ENCODE data around the gene PHF2. TPM values are rescaled to one million over a fixed set of nuclear protein-coding genes. Genes with fewer than 3 reads are reported as not detected.

PHF2 gene
- total and polyA plus RNA-seq, 9 of the 15 experiments (the other 6 are each of a cell fraction or from before 2014, with no cell fraction given) = 0.37 to 14.4 (median 8.1) TPM

- POLR2A ChIA-PET = interaction anchor here (0.5 to 0.7 kb wide), 2 partner anchors 147 to 380 kb away, joined by 3 read pairs; no protein-coding TSS in a partner anchor
- Histone ChIP-seq H3K36me3 (ENCODE audit: control insufficient read depth, insufficient read depth, low read length) (peaks cover 81% of the 10 kb centered on the region), H4K20me1 (replicated peaks; ENCODE audit: control insufficient read depth, insufficient read depth, low read length) (no peaks in the 10 kb centered on the region), H3K79me2 (ENCODE audit: control insufficient read depth, insufficient read depth, low read length) (no peaks in the 10 kb centered on the region), H3K27me3 (ENCODE audit: control insufficient read depth in 2 of 2, insufficient read depth in 2 of 2, low read length in 2 of 2) (no peaks in the 10 kb centered on the region), H3K9ac (ENCODE audit: insufficient read depth in 1 of 2, low read depth in 2 of 2, low read length in 2 of 2) (no peak overlapping the region), H3K4me2 (ENCODE audit: insufficient read depth, low read length) (no peak overlapping the region), H3K9me1 (ENCODE audit: control insufficient read depth, insufficient read depth, low read length) (no peaks in the 10 kb centered on the region), H3K9me3 (replicated peaks; ENCODE audit: control insufficient read depth, insufficient read depth, low read depth, low read length) (no peaks in the 10 kb centered on the region), H2AFZ (ENCODE audit: low read depth, low read length) (no peak overlapping the region), H3K4me1 (replicated peaks in 1 of 2; ENCODE audit: control insufficient read depth in 2 of 2, insufficient read depth in 2 of 2, low read length in 2 of 2) (no peaks in the 10 kb centered on the region; a peak in 1 of 5 replicates), H3K27ac (ENCODE audit: extremely low read depth, low read depth, low read length) (no peak overlapping the region), H3K4me3 (no peak overlapping the region)
- 89% methylated on average over 5 of the region's 5 CpGs for WGBS (ENCODE audit: insufficient coverage, low coverage, missing lambda C conversion rate)
- DNase-seq (ENCODE audit: extremely low read depth in 1 of 4, low spot score in 3 of 4) (peak in 2 of 4 experiments; percentile 27 to 33), ATAC-seq (no peak), FAIRE-seq (no peak)
- intact Hi-C loops (cut with micrococcal nuclease) (loop anchor here (10.0 kb wide), 1 partner anchor 396 kb away; no protein-coding TSS in a partner anchor), in situ Hi-C loops (cut with MboI) (no loop called here)
- no TSS peak for BruUV-seq (replicated peaks)
- TF ChIP-seq EP400 (IDR thresholded peaks at IDR 0.05) (no peak), SFPQ (IDR thresholded peaks at IDR 0.05; ENCODE audit: low read depth, low read length) (no peak), CHD2 (IDR thresholded peaks at IDR 0.05; ENCODE audit: low read depth, low read length) (no peak), EP300 (IDR thresholded peaks at IDR 0.05; ENCODE audit: low read length) (no peak), MECOM (CRISPR knock-in tag; IDR thresholded peaks at IDR 0.05) (no peak), SAFB (IDR thresholded peaks at IDR 0.05; ENCODE audit: borderline replicate concordance, low read depth, low read length) (no peak)
- CTCF ChIA-PET (ENCODE audit: low intra/inter-chr PET ratio) = no interaction called here
Observed at GRCh38 chr9:93560991-93561390, 15.4 kb upstream of the PHF2 start.
